Ovary (tissue), 3 donors: ENCODE results near the gene NPL.

Source experiments
- CTCF ChIP-seq, 3 donors: fragments of 450-650 bp in 2 of 3; fragments of 200-600 bp in 1 of 3; IDR thresholded peaks; one replicate each; pipeline versions ENCODE4 v1.5.1 to v1.8.0; 2016 to 2022; ENCODE audit warnings: antibody characterized with exemption in 3 of 3, mild to moderate bottlenecking in 1 of 3
- POLR2A ChIP-seq: fragments of 450-650 bp; IDR thresholded peaks from one replicate; pipeline ENCODE4 v1.6.1; 2017; ENCODE audit warnings: antibody characterized with exemption, mild to moderate bottlenecking, moderate library complexity
- donor health status: DM: no; HTN: no; CAD: no.

DNA sequence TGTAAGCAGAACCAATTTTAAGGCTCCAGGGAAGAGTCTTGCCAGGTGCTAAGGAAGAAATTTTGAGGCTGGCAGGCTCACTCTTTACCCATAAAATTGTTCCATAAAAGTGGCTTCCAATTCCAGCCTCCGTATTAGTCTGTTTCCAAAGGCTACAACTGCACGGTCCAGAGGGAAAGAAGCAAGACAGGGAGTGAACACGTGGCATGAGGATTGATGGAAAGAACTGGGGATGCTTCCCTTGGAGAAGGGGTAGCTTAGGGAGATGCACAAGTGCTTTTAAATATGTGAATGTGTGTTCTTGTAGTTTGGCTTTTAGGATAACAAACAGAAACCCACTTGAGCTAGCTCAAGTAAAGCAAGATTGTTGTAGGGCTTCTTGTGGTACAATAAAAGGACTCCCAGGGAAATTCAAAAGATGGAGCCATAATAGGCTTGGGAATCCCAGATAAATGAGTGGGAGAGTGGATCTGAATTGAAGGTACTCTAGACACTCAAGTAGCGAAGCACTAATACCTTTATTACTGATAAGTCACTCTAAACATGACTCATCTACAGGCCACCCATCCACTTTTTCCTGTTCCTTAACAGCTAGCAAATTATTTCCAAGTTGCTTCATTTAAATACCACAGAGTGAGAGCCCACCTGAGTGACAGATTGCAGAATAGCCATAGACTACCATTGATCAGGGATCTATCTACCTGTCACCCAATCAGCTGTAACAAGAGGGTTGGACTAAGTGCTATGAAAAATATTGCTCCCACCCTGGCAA lies 34.8 kb upstream of the NPL start:
- TF ChIP-seq CTCF (IDR thresholded peaks at IDR 0.05) (no peak), POLR2A (no peak)
